ENCODE data around the gene GBGT1. TPM values are rescaled to one million over a fixed set of nuclear protein-coding genes. Genes with fewer than 3 reads are reported as not detected.

GBGT1 gene
- total and polyA plus RNA-seq, 2 donors (not counting 1 experiment from before 2014, with no cell fraction given) = 2.6 to 4.1 TPM

DNA sequence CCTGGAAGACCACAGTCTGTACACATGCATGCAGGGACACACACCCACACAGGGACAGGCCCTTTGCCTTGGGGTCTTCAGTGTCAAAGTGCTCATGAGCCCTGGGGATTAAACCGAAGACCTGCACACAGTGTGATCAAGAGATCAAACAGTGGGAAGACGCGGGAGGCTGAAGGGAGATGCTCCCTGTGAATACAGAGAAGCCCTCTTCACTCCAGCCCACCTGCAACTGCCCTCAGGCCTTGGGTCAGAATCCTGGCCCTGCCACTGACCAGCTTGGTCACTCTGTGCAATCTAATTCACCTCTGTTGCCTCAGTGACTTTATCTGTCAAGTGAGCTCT, 45.6 kb downstream of the GBGT1 start:
- no peaks in the 10 kb centered on the region for H3K27me3 ChIP-seq (ENCODE audit: control insufficient read depth, insufficient read depth, low read length)
- H3K79me2 ChIP-seq (ENCODE audit: control insufficient read depth, insufficient read depth, low read length) = peaks cover 8% of the 10 kb centered on the region
- TF ChIP-seq, protein P1, sequence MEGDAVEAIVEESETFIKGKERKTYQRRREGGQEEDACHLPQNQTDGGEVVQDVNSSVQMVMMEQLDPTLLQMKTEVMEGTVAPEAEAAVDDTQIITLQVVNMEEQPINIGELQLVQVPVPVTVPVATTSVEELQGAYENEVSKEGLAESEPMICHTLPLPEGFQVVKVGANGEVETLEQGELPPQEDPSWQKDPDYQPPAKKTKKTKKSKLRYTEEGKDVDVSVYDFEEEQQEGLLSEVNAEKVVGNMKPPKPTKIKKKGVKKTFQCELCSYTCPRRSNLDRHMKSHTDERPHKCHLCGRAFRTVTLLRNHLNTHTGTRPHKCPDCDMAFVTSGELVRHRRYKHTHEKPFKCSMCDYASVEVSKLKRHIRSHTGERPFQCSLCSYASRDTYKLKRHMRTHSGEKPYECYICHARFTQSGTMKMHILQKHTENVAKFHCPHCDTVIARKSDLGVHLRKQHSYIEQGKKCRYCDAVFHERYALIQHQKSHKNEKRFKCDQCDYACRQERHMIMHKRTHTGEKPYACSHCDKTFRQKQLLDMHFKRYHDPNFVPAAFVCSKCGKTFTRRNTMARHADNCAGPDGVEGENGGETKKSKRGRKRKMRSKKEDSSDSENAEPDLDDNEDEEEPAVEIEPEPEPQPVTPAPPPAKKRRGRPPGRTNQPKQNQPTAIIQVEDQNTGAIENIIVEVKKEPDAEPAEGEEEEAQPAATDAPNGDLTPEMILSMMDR (conservative IDR thresholded peaks at IDR 0.05 in 1 of 2, IDR thresholded peaks at IDR 0.05 in 1 of 2; ENCODE audit: low read depth in 1 of 2, low read length in 2 of 2) = no peak
- no peak for TF ChIP-seq EZH2 (IDR thresholded peaks at IDR 0.05; ENCODE audit: low read length, missing control alignments)
- no peaks in the 10 kb centered on the region for H3K36me3 ChIP-seq (ENCODE audit: control insufficient read depth, insufficient read depth, low read length)
- no peak overlapping the region for H3K4me3 ChIP-seq (replicated peaks in 1 of 4; ENCODE audit: control extremely low read depth in 1 of 4, insufficient read depth in 1 of 4, low read depth in 3 of 4, low read length in 4 of 4)
- no peak overlapping the region for H2AFZ ChIP-seq (ENCODE audit: low read length)
- no peaks in the 10 kb centered on the region for H3K9me3 ChIP-seq (ENCODE audit: control insufficient read depth, insufficient read depth, low read depth, low read length)
- H4K20me1 ChIP-seq (ENCODE audit: control insufficient read depth, extremely low read depth, insufficient read depth, low read length) = no peaks in the 10 kb centered on the region
- H3K27ac ChIP-seq (ENCODE audit: insufficient read depth, low read length) = no peak overlapping the region
- DNase-seq (ENCODE audit: low read depth in 2 of 2) = no peak
- H3K9ac ChIP-seq (ENCODE audit: insufficient read depth, low read length) = no peak overlapping the region
- H3K4me2 ChIP-seq (ENCODE audit: extremely low read depth, insufficient read depth, low read length) = no peak overlapping the region
- H3K4me1 ChIP-seq (ENCODE audit: control insufficient read depth, extremely low read depth, insufficient read depth, low read length) = peaks cover 22% of the 10 kb centered on the region

- peak; percentile 15 to 62 for DNase-seq (ENCODE audit: low read depth in 2 of 2)
- H3K27me3 ChIP-seq (ENCODE audit: control insufficient read depth, insufficient read depth, low read length) = no peaks in the 10 kb centered on the region
- no peak overlapping the region for H3K27ac ChIP-seq (ENCODE audit: insufficient read depth, low read length)
- H3K9ac ChIP-seq (ENCODE audit: insufficient read depth, low read length) = no peak overlapping the region
- peaks cover 17% of the 10 kb centered on the region for H3K4me1 ChIP-seq (ENCODE audit: control insufficient read depth, extremely low read depth, insufficient read depth, low read length)
- H3K9me3 ChIP-seq (ENCODE audit: control insufficient read depth, insufficient read depth, low read depth, low read length) = no peaks in the 10 kb centered on the region
- no peaks in the 10 kb centered on the region for H3K36me3 ChIP-seq (ENCODE audit: control insufficient read depth, insufficient read depth, low read length)
- H2AFZ ChIP-seq (ENCODE audit: low read length) = no peak overlapping the region
- TF ChIP-seq, protein P1 (conservative IDR thresholded peaks at IDR 0.05 in 1 of 2, IDR thresholded peaks at IDR 0.05 in 1 of 2; ENCODE audit: low read depth in 1 of 2, low read length in 2 of 2) = no peak
- TF ChIP-seq EZH2 (IDR thresholded peaks at IDR 0.05; ENCODE audit: low read length, missing control alignments) = no peak
- H3K4me3 ChIP-seq (replicated peaks in 1 of 4; ENCODE audit: control extremely low read depth in 1 of 4, insufficient read depth in 1 of 4, low read depth in 3 of 4, low read length in 4 of 4) = no peak overlapping the region
- H4K20me1 ChIP-seq (ENCODE audit: control insufficient read depth, extremely low read depth, insufficient read depth, low read length) = no peaks in the 10 kb centered on the region
- H3K79me2 ChIP-seq (ENCODE audit: control insufficient read depth, insufficient read depth, low read length) = peaks cover 8% of the 10 kb centered on the region
- H3K4me2 ChIP-seq (ENCODE audit: extremely low read depth, insufficient read depth, low read length) = no peak overlapping the region
Measured at GRCh38 chr9:133117271-133118178, 46.2 kb downstream of the GBGT1 start.

DNA sequence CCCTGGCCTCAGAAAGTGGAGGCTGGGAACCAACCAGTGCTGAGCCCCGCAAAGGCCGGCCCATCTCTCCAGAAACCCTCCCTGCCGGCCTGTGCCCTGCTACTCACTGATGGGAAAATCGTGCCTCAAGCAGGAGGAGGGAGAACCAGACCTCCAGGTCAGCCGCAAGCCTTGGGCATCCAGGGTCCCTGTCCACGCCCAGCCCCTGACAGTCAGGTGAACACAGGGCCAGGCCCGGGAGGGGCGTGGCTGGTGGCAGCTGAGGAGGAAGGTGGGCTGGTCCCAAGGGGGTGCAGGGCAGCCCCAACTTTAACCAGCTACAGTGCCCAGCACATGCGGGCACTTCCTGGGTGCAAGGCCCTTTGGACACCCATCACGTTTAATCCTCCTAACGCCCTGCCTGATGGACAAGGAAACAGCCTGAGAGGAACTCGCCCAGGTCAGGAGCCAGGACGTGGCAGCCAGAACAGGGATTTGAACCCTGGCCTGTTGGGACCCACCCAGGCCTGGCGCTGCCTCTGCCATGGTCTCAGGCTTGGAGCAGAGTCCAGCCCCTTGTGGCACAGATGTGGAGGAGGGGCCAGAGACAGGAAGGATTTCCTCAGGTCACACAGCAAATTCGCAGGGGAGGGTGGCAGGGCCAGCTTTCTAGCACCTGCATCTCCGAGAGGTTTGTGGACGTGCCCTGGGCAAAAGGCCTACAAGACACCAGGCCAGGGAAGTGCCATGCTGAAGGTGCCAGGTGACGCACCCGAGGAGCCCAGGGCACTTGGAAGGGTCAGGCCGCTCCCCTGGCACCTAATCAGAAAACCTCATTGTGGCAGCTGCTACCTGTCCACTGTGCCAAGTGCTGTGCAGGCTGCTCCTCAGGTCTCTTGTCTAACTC, 47.1 kb downstream of the GBGT1 start:
- H3K9ac ChIP-seq (ENCODE audit: insufficient read depth, low read length) = no peak overlapping the region
- peaks cover 16% of the 10 kb centered on the region for H3K4me1 ChIP-seq (ENCODE audit: control insufficient read depth, extremely low read depth, insufficient read depth, low read length)
- no peak for DNase-seq (ENCODE audit: low read depth in 2 of 2)
- H3K36me3 ChIP-seq (ENCODE audit: control insufficient read depth, insufficient read depth, low read length) = no peaks in the 10 kb centered on the region
- H4K20me1 ChIP-seq (ENCODE audit: control insufficient read depth, extremely low read depth, insufficient read depth, low read length) = no peaks in the 10 kb centered on the region
- no peak overlapping the region for H2AFZ ChIP-seq (ENCODE audit: low read length)
- no peak for TF ChIP-seq EZH2 (IDR thresholded peaks at IDR 0.05; ENCODE audit: low read length, missing control alignments)
- TF ChIP-seq, protein P1 (conservative IDR thresholded peaks at IDR 0.05 in 1 of 2, IDR thresholded peaks at IDR 0.05 in 1 of 2; ENCODE audit: low read depth in 1 of 2, low read length in 2 of 2) = no peak
- no peaks in the 10 kb centered on the region for H3K27me3 ChIP-seq (ENCODE audit: control insufficient read depth, insufficient read depth, low read length)
- H3K79me2 ChIP-seq (ENCODE audit: control insufficient read depth, insufficient read depth, low read length) = peaks cover 8% of the 10 kb centered on the region
- no peaks in the 10 kb centered on the region for H3K9me3 ChIP-seq (ENCODE audit: control insufficient read depth, insufficient read depth, low read depth, low read length)
- no peak overlapping the region for H3K27ac ChIP-seq (ENCODE audit: insufficient read depth, low read length)
- H3K4me2 ChIP-seq (ENCODE audit: extremely low read depth, insufficient read depth, low read length) = no peak overlapping the region
- no peak overlapping the region for H3K4me3 ChIP-seq (replicated peaks in 1 of 4; ENCODE audit: control extremely low read depth in 1 of 4, insufficient read depth in 1 of 4, low read depth in 3 of 4, low read length in 4 of 4)

All from fibroblast of lung (primary cell).